ENCODE measurements around the gene CPT1A.

Gene CPT1A

GRCh38 chr11:68813773-68814172, 27.9 kb downstream of the CPT1A start:
- no peaks in the 10 kb centered on the region for H3K9me3 ChIP-seq (ENCODE audit: control insufficient read depth, insufficient read depth, low read length)
- H3K9ac ChIP-seq (ENCODE audit: low read depth, low read length): no peak overlapping the region
- H3K4me3 ChIP-seq (ENCODE audit: low read depth, low read length): no peak overlapping the region
- no peaks in the 10 kb centered on the region for H3K27me3 ChIP-seq (ENCODE audit: control insufficient read depth, insufficient read depth, low read length)
- peaks cover 5% of the 10 kb centered on the region for H3K36me3 ChIP-seq (ENCODE audit: control insufficient read depth, insufficient read depth, low read length)
- no peak overlapping the region for H3K27ac ChIP-seq (ENCODE audit: low read depth, low read length)
- no peaks in the 10 kb centered on the region for H3K4me1 ChIP-seq (ENCODE audit: control insufficient read depth, insufficient read depth, low read length)

GRCh38 chr11:68812526-68812925, 29.2 kb downstream of the CPT1A start:
- Histone ChIP-seq H3K4me3 (ENCODE audit: low read depth, low read length) (no peak overlapping the region), H3K36me3 (ENCODE audit: control insufficient read depth, insufficient read depth, low read length) (peaks cover 5% of the 10 kb centered on the region), H3K27me3 (ENCODE audit: control insufficient read depth, insufficient read depth, low read length) (no peaks in the 10 kb centered on the region), H3K4me1 (ENCODE audit: control insufficient read depth, insufficient read depth, low read length) (no peaks in the 10 kb centered on the region), H3K9ac (ENCODE audit: low read depth, low read length) (no peak overlapping the region), H3K9me3 (ENCODE audit: control insufficient read depth, insufficient read depth, low read length) (no peaks in the 10 kb centered on the region), H3K27ac (ENCODE audit: low read depth, low read length) (no peak overlapping the region)

GRCh38 chr11:68810164-68810563, 31.6 kb downstream of the CPT1A start:
- Histone ChIP-seq H3K9ac (ENCODE audit: low read depth, low read length) (no peak overlapping the region), H3K4me3 (ENCODE audit: low read depth, low read length) (no peak overlapping the region), H3K4me1 (ENCODE audit: control insufficient read depth, insufficient read depth, low read length) (no peaks in the 10 kb centered on the region), H3K9me3 (ENCODE audit: control insufficient read depth, insufficient read depth, low read length) (no peaks in the 10 kb centered on the region), H3K36me3 (ENCODE audit: control insufficient read depth, insufficient read depth, low read length) (peaks cover 4% of the 10 kb centered on the region), H3K27me3 (ENCODE audit: control insufficient read depth, insufficient read depth, low read length) (no peaks in the 10 kb centered on the region), H3K27ac (ENCODE audit: low read depth, low read length) (no peak overlapping the region)

- Histone ChIP-seq H3K4me3 (ENCODE audit: low read depth, low read length) (no peak overlapping the region), H3K27ac (ENCODE audit: low read depth, low read length) (no peak overlapping the region), H3K27me3 (ENCODE audit: control insufficient read depth, insufficient read depth, low read length) (no peaks in the 10 kb centered on the region), H3K36me3 (ENCODE audit: control insufficient read depth, insufficient read depth, low read length) (no peaks in the 10 kb centered on the region; the same call in 1 of the 2 replicates), H3K9ac (ENCODE audit: low read depth, low read length) (no peak overlapping the region), H3K4me1 (ENCODE audit: control insufficient read depth, insufficient read depth, low read length) (no peaks in the 10 kb centered on the region), H3K9me3 (ENCODE audit: control insufficient read depth, insufficient read depth, low read length) (no peaks in the 10 kb centered on the region)
Measured at GRCh38 chr11:68809506-68809905, 32.2 kb downstream of the CPT1A start.

- H3K27me3 ChIP-seq (ENCODE audit: control insufficient read depth, insufficient read depth, low read length): no peaks in the 10 kb centered on the region
- H3K27ac ChIP-seq (ENCODE audit: low read depth, low read length): no peak overlapping the region
- no peaks in the 10 kb centered on the region for H3K9me3 ChIP-seq (ENCODE audit: control insufficient read depth, insufficient read depth, low read length)
- H3K9ac ChIP-seq (ENCODE audit: low read depth, low read length): no peak overlapping the region
- no peaks in the 10 kb centered on the region; the same call in 1 of the 2 replicates for H3K36me3 ChIP-seq (ENCODE audit: control insufficient read depth, insufficient read depth, low read length)
- no peak overlapping the region for H3K4me3 ChIP-seq (ENCODE audit: low read depth, low read length)
- H3K4me1 ChIP-seq (ENCODE audit: control insufficient read depth, insufficient read depth, low read length): no peaks in the 10 kb centered on the region
Measured at GRCh38 chr11:68808787-68809186, 32.9 kb downstream of the CPT1A start.

GRCh38 chr11:68806931-68807844, 34.5 kb downstream of the CPT1A start:
- Histone ChIP-seq H3K4me3 (ENCODE audit: low read depth, low read length) (no peak overlapping the region), H3K27me3 (ENCODE audit: control insufficient read depth, insufficient read depth, low read length) (no peaks in the 10 kb centered on the region), H3K9me3 (ENCODE audit: control insufficient read depth, insufficient read depth, low read length) (no peaks in the 10 kb centered on the region), H3K4me1 (ENCODE audit: control insufficient read depth, insufficient read depth, low read length) (no peaks in the 10 kb centered on the region), H3K36me3 (ENCODE audit: control insufficient read depth, insufficient read depth, low read length) (no peaks in the 10 kb centered on the region; the same call in 1 of the 2 replicates), H3K27ac (ENCODE audit: low read depth, low read length) (no peak overlapping the region), H3K9ac (ENCODE audit: low read depth, low read length) (no peak overlapping the region)

GRCh38 chr11:68804786-68805185, 36.9 kb downstream of the CPT1A start:
- H3K9me3 ChIP-seq (ENCODE audit: control insufficient read depth, insufficient read depth, low read length): no peaks in the 10 kb centered on the region
- no peak overlapping the region for H3K4me3 ChIP-seq (ENCODE audit: low read depth, low read length)
- H3K27me3 ChIP-seq (ENCODE audit: control insufficient read depth, insufficient read depth, low read length): no peaks in the 10 kb centered on the region
- no peaks in the 10 kb centered on the region for H3K4me1 ChIP-seq (ENCODE audit: control insufficient read depth, insufficient read depth, low read length)
- H3K27ac ChIP-seq (ENCODE audit: low read depth, low read length): no peak overlapping the region
- H3K36me3 ChIP-seq (ENCODE audit: control insufficient read depth, insufficient read depth, low read length): peaks cover 6% of the 10 kb centered on the region; the same call in 1 of the 2 replicates
- no peak overlapping the region for H3K9ac ChIP-seq (ENCODE audit: low read depth, low read length)

GRCh38 chr11:68803766-68804165, 38.0 kb downstream of the CPT1A start:
- Histone ChIP-seq H3K27ac (ENCODE audit: low read depth, low read length) (no peak overlapping the region), H3K27me3 (ENCODE audit: control insufficient read depth, insufficient read depth, low read length) (no peaks in the 10 kb centered on the region), H3K9ac (ENCODE audit: low read depth, low read length) (no peak overlapping the region), H3K36me3 (ENCODE audit: control insufficient read depth, insufficient read depth, low read length) (peaks cover 12% of the 10 kb centered on the region), H3K4me1 (ENCODE audit: control insufficient read depth, insufficient read depth, low read length) (no peaks in the 10 kb centered on the region), H3K4me3 (ENCODE audit: low read depth, low read length) (no peak overlapping the region), H3K9me3 (ENCODE audit: control insufficient read depth, insufficient read depth, low read length) (no peaks in the 10 kb centered on the region)

GRCh38 chr11:68798221-68798813, 43.4 kb downstream of the CPT1A start:
- Histone ChIP-seq H3K4me1 (ENCODE audit: control insufficient read depth, insufficient read depth, low read length) (no peaks in the 10 kb centered on the region), H3K27ac (ENCODE audit: low read depth, low read length) (no peak overlapping the region), H3K9me3 (ENCODE audit: control insufficient read depth, insufficient read depth, low read length) (no peaks in the 10 kb centered on the region), H3K36me3 (ENCODE audit: control insufficient read depth, insufficient read depth, low read length) (peaks cover 25% of the 10 kb centered on the region), H3K9ac (ENCODE audit: low read depth, low read length) (no peak overlapping the region), H3K4me3 (ENCODE audit: low read depth, low read length) (no peak overlapping the region), H3K27me3 (ENCODE audit: control insufficient read depth, insufficient read depth, low read length) (no peaks in the 10 kb centered on the region)

- Histone ChIP-seq H3K9me3 (ENCODE audit: control insufficient read depth, insufficient read depth, low read length) (no peaks in the 10 kb centered on the region), H3K4me3 (ENCODE audit: low read depth, low read length) (no peak overlapping the region), H3K27ac (ENCODE audit: low read depth, low read length) (no peak overlapping the region), H3K9ac (ENCODE audit: low read depth, low read length) (no peak overlapping the region), H3K4me1 (ENCODE audit: control insufficient read depth, insufficient read depth, low read length) (no peaks in the 10 kb centered on the region), H3K27me3 (ENCODE audit: control insufficient read depth, insufficient read depth, low read length) (no peaks in the 10 kb centered on the region), H3K36me3 (ENCODE audit: control insufficient read depth, insufficient read depth, low read length) (peaks cover 30% of the 10 kb centered on the region)
Measured at GRCh38 chr11:68796801-68797200, 44.9 kb downstream of the CPT1A start.

- Histone ChIP-seq H3K27ac (ENCODE audit: low read depth, low read length) (no peak overlapping the region), H3K9ac (ENCODE audit: low read depth, low read length) (no peak overlapping the region), H3K4me3 (ENCODE audit: low read depth, low read length) (no peak overlapping the region), H3K9me3 (ENCODE audit: control insufficient read depth, insufficient read depth, low read length) (no peaks in the 10 kb centered on the region), H3K4me1 (ENCODE audit: control insufficient read depth, insufficient read depth, low read length) (no peaks in the 10 kb centered on the region), H3K36me3 (ENCODE audit: control insufficient read depth, insufficient read depth, low read length) (peaks cover 22% of the 10 kb centered on the region; the same call in 1 of the 2 replicates), H3K27me3 (ENCODE audit: control insufficient read depth, insufficient read depth, low read length) (no peaks in the 10 kb centered on the region)
Measured at GRCh38 chr11:68792400-68792966, 49.2 kb downstream of the CPT1A start.

All from HUES48 (cell line).